A172 (cell line): ENCODE results near the gene FAM20B. TPM values are rescaled to one million over a fixed set of nuclear protein-coding genes. Genes with fewer than 3 reads are reported as not detected.
"Not testable (repeated sequence)": the region's sequence is repeated elsewhere in the genome, so short reads cannot be mapped to it uniquely, and the experiment has no call there.

Experiments used
- DNase-seq: peaks from one replicate; pipeline ENCODE4 v3.0.0-alpha.2; 2015; ENCODE audit warnings: low spot score
- total RNA-seq: library from RNA; depleted of rRNA; stranded (reverse); fragments of >200 nt; shearing (Covaris generic); gene quantifications from 2 replicates; pipeline ENCODE4 v1.2.3, GENCODE V29; 2014; rRNA removed

Gene FAM20B
- total RNA-seq: 44.5 and 51.7 TPM in 2 replicates

- DNase-seq: peak; percentile 92
Observed at GRCh38 chr1:179025125-179025974, at the start of gene FAM20B. FAM20B (plus strand) TSS chr1:179025894; CDS start chr1:179043848, 17,954 bp downstream.

GRCh38 chr1:178976541-178976940 is 49.2 kb upstream of the FAM20B start:
- DNase-seq: no peak

GRCh38 chr1:178986204-178986603 is 39.5 kb upstream of the FAM20B start:
- no peak for DNase-seq

- not testable (repeated sequence) for DNase-seq
Observed at GRCh38 chr1:178988198-178988597, 37.5 kb upstream of the FAM20B start.

GRCh38 chr1:178993559-178993958 is 32.1 kb upstream of the FAM20B start:
- DNase-seq: no peak

- no peak for DNase-seq
Observed at GRCh38 chr1:178997428-178997827, 28.3 kb upstream of the FAM20B start.

- no peak for DNase-seq
Observed at GRCh38 chr1:178998295-178998694, 27.4 kb upstream of the FAM20B start.

GRCh38 chr1:178999061-178999460 is 26.6 kb upstream of the FAM20B start:
- no peak for DNase-seq

GRCh38 chr1:179001451-179001850 is 24.2 kb upstream of the FAM20B start:
- no peak for DNase-seq

GRCh38 chr1:179002064-179002463 is 23.6 kb upstream of the FAM20B start:
- not testable (repeated sequence) for DNase-seq

GRCh38 chr1:179002552-179003345 is 22.9 kb upstream of the FAM20B start:
- DNase-seq: peak; percentile 60

GRCh38 chr1:179003512-179004066 is 22.1 kb upstream of the FAM20B start:
- no peak for DNase-seq

GRCh38 chr1:179007233-179007632 is 18.5 kb upstream of the FAM20B start:
- no peak for DNase-seq

GRCh38 chr1:179010671-179011070 is 15.0 kb upstream of the FAM20B start:
- no peak for DNase-seq

- no peak for DNase-seq
Observed at GRCh38 chr1:179012038-179012437, 13.7 kb upstream of the FAM20B start.

GRCh38 chr1:179014123-179014522 is 11.6 kb upstream of the FAM20B start:
- DNase-seq: no peak

GRCh38 chr1:179015396-179015795 is 10.3 kb upstream of the FAM20B start:
- no peak for DNase-seq

GRCh38 chr1:179016706-179017382 is 8.8 kb upstream of the FAM20B start:
- peak; percentile 98 for DNase-seq

- DNase-seq: peak; percentile 69
Observed at GRCh38 chr1:179017383-179018326, 8.0 kb upstream of the FAM20B start.

GRCh38 chr1:179021873-179022272 is 3.8 kb upstream of the FAM20B start:
- peak; percentile 63 for DNase-seq
